ENCODE results near the gene OR2L13. TPM values are rescaled to one million over a fixed set of nuclear protein-coding genes. Genes with fewer than 3 reads are reported as not detected.

OR2L13 gene
- total RNA-seq, 1 donor from 2014 or later = not detected

GRCh38 chr1:248114890-248115289 lies 19.9 kb downstream of the OR2L13 start:
- intact Hi-C loops (cut with DNase I) = no loop called here
- DNase-seq = no peak
- Histone ChIP-seq H3K36me3 (no peaks in the 10 kb centered on the region), H3K4me3 (no peak overlapping the region), H3K4me1 (no peaks in the 10 kb centered on the region), H3K9me3 (peaks cover 12% of the 10 kb centered on the region), H3K27me3 (no peaks in the 10 kb centered on the region), H3K27ac (no peak overlapping the region)
- TF ChIP-seq CTCF (IDR thresholded peaks at IDR 0.05) = no peak
- no peak for ATAC-seq

GRCh38 chr1:248127653-248128052 lies 32.7 kb downstream of the OR2L13 start:
- no peak for DNase-seq
- H3K27me3 ChIP-seq = no peaks in the 10 kb centered on the region
- intact Hi-C loops (cut with DNase I) = no loop called here
- H3K36me3 ChIP-seq = no peaks in the 10 kb centered on the region
- no peak for TF ChIP-seq CTCF (IDR thresholded peaks at IDR 0.05)
- ATAC-seq = no peak
- H3K27ac ChIP-seq = no peak overlapping the region
- no peaks in the 10 kb centered on the region for H3K4me1 ChIP-seq
- no peaks in the 10 kb centered on the region for H3K9me3 ChIP-seq
- no peak overlapping the region for H3K4me3 ChIP-seq

GRCh38 chr1:248136811-248137210 lies 41.8 kb downstream of the OR2L13 start:
- no peak overlapping the region for H3K4me3 ChIP-seq
- DNase-seq = no peak
- TF ChIP-seq CTCF (IDR thresholded peaks at IDR 0.05) = no peak
- H3K27me3 ChIP-seq = no peaks in the 10 kb centered on the region
- no peaks in the 10 kb centered on the region for H3K4me1 ChIP-seq
- H3K36me3 ChIP-seq = no peaks in the 10 kb centered on the region
- H3K9me3 ChIP-seq = no peaks in the 10 kb centered on the region
- intact Hi-C loops (cut with DNase I) = no loop called here
- H3K27ac ChIP-seq = no peak overlapping the region
- ATAC-seq = no peak

- no peak for DNase-seq
- no peaks in the 10 kb centered on the region for H3K9me3 ChIP-seq
- no peaks in the 10 kb centered on the region for H3K27me3 ChIP-seq
- ATAC-seq = no peak
- H3K4me3 ChIP-seq = no peak overlapping the region
- no peak for TF ChIP-seq CTCF (IDR thresholded peaks at IDR 0.05)
- H3K36me3 ChIP-seq = no peaks in the 10 kb centered on the region
- no peak overlapping the region for H3K27ac ChIP-seq
- intact Hi-C loops (cut with DNase I) = no loop called here
- H3K4me1 ChIP-seq = no peaks in the 10 kb centered on the region
These were observed 45.9 kb downstream of the OR2L13 start for GRCh38 chr1:248140846-248141245.

GRCh38 chr1:248143311-248143710 lies 48.3 kb downstream of the OR2L13 start:
- no peak for TF ChIP-seq CTCF (IDR thresholded peaks at IDR 0.05)
- H3K4me1 ChIP-seq = no peaks in the 10 kb centered on the region
- no peaks in the 10 kb centered on the region for H3K27me3 ChIP-seq
- intact Hi-C loops (cut with DNase I) = no loop called here
- H3K27ac ChIP-seq = no peak overlapping the region
- no peak for ATAC-seq
- no peak for DNase-seq
- no peaks in the 10 kb centered on the region for H3K36me3 ChIP-seq
- H3K9me3 ChIP-seq = no peaks in the 10 kb centered on the region
- H3K4me3 ChIP-seq = no peak overlapping the region

- Histone ChIP-seq H3K27ac (no peak within 1 kb of the TSS), H3K36me3 (no peaks in the 10 kb centered on the region), H3K27me3 (no peaks in the 10 kb centered on the region), H3K4me1 (no peaks in the 10 kb centered on the region), H3K9me3 (no peaks in the 10 kb centered on the region), H3K4me3 (no peak within 1 kb of the TSS)
- DNase-seq (no peak), ATAC-seq (no peak)
- TF ChIP-seq CTCF (IDR thresholded peaks at IDR 0.05) = no peak
- intact Hi-C loops (cut with DNase I) = no loop called here
These were observed 49.7 kb downstream of the OR2L13 start, which contains the start of gene OR2M5 for GRCh38 chr1:248144513-248145198. Gene OR2M5 (plus strand): TSS chr1:248145148. CDS start chr1:248145148, 0 bp downstream.
